ENCODE results near the gene PDE6A. TPM values are rescaled to one million over a fixed set of nuclear protein-coding genes. Genes with fewer than 3 reads are reported as not detected.

Gene PDE6A
- total RNA-seq, 2 experiments from 2014 or later: not detected

DNA sequence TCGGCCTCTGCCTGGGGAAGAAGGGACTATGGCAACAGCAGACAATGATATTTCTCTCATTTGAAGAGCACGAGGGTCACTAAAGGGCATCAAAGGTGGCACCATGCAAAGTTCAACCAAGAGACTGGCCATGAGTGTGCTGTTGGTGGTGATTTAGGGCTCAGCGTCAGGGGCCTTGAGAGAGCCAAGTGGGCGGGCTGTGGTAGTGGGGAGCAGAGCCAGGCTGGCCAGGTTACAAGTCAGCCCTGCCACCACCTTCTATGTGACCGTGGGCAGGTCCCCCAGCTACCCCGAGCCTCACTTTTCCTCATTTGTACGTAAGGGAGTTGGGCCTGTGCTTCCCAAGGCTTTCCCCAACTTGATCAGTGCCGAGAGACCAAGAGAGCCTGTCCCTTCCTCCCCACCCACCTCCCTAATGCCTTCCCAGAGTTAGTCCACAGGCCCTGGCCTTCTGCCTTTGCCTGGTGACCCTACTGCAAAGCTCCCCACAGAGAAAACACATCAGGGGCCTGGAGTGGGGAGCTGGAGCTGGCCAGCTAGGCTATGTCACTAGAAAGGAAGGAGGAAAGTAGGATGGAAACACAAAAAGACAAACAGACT lies 104.3 kb downstream of the PDE6A start:
- no peak for DNase-seq
- Mint-ChIP-seq H3K4me3 (no peak overlapping the region), H3K4me1 (ENCODE audit: low read depth) (no peaks in the 10 kb centered on the region), H3K9me3 (no peaks in the 10 kb centered on the region), H3K36me3 (ENCODE audit: low read depth) (peaks cover 16% of the 10 kb centered on the region), H3K27me3 (no peaks in the 10 kb centered on the region), H3K27ac (no peak overlapping the region)
- Histone ChIP-seq H3K36me3 (ENCODE audit: insufficient read depth, low read length) (peaks cover 4% of the 10 kb centered on the region), H3K4me1 (ENCODE audit: insufficient read depth, low read length) (no peaks in the 10 kb centered on the region), H3K27me3 (ENCODE audit: control insufficient read depth in 1 of 2, insufficient read depth in 2 of 2, low read length in 2 of 2) (no peaks in the 10 kb centered on the region), H3K27ac (ENCODE audit: low read depth in 1 of 2, low read length in 2 of 2) (no peak overlapping the region), H3K9me3 (ENCODE audit: control insufficient read depth in 1 of 2, insufficient read depth in 1 of 2, low read length in 2 of 2) (no peaks in the 10 kb centered on the region), H3K4me3 (ENCODE audit: low read length) (no peak overlapping the region)
- ChIA-PET CTCF (no interaction called here), POLR2A (no interaction called here)
- ATAC-seq (ENCODE audit: poor library complexity): no peak
- TF ChIP-seq, protein P1, sequence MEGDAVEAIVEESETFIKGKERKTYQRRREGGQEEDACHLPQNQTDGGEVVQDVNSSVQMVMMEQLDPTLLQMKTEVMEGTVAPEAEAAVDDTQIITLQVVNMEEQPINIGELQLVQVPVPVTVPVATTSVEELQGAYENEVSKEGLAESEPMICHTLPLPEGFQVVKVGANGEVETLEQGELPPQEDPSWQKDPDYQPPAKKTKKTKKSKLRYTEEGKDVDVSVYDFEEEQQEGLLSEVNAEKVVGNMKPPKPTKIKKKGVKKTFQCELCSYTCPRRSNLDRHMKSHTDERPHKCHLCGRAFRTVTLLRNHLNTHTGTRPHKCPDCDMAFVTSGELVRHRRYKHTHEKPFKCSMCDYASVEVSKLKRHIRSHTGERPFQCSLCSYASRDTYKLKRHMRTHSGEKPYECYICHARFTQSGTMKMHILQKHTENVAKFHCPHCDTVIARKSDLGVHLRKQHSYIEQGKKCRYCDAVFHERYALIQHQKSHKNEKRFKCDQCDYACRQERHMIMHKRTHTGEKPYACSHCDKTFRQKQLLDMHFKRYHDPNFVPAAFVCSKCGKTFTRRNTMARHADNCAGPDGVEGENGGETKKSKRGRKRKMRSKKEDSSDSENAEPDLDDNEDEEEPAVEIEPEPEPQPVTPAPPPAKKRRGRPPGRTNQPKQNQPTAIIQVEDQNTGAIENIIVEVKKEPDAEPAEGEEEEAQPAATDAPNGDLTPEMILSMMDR (IDR thresholded peaks at IDR 0.05): no peak
- intact Hi-C loops (cut with DNase I, micrococcal nuclease): no loop called here

DNA sequence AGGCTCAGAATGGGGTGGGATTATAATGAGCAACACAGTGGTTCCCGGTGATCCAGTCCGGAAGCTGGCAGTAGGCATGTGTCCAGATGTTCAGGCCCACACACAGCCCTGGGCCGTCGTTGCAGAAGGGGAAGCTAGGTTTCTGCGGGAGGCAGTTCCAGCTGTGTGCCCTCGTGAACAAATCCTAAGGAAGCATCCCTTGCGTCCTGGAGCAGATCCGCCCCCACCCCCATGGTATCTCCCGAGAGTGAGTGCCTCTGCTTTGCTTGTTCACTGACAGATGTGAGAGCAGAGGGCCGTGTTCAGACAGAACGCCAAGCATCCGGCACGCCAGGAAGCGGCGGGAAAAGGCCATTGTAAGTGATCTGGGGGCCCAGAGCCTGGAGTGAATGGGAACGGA lies 104.8 kb downstream of the PDE6A start:
- ChIA-PET POLR2A (no interaction called here), CTCF (no interaction called here)
- Mint-ChIP-seq H3K4me1 (ENCODE audit: low read depth) (no peaks in the 10 kb centered on the region), H3K4me3 (no peak overlapping the region), H3K36me3 (ENCODE audit: low read depth) (peaks cover 11% of the 10 kb centered on the region), H3K27ac (no peak overlapping the region), H3K27me3 (no peaks in the 10 kb centered on the region), H3K9me3 (no peaks in the 10 kb centered on the region)
- DNase-seq (no peak), ATAC-seq (ENCODE audit: poor library complexity) (no peak)
- intact Hi-C loops (cut with DNase I, micrococcal nuclease): no loop called here
- Histone ChIP-seq H3K4me1 (ENCODE audit: insufficient read depth, low read length) (no peaks in the 10 kb centered on the region), H3K4me3 (ENCODE audit: low read length) (no peak overlapping the region), H3K9me3 (ENCODE audit: control insufficient read depth in 1 of 2, insufficient read depth in 1 of 2, low read length in 2 of 2) (no peaks in the 10 kb centered on the region), H3K27me3 (ENCODE audit: control insufficient read depth in 1 of 2, insufficient read depth in 2 of 2, low read length in 2 of 2) (no peaks in the 10 kb centered on the region), H3K27ac (ENCODE audit: low read depth in 1 of 2, low read length in 2 of 2) (no peak overlapping the region), H3K36me3 (ENCODE audit: insufficient read depth, low read length) (no peaks in the 10 kb centered on the region)
- TF ChIP-seq, protein P1 (IDR thresholded peaks at IDR 0.05): no peak

DNA sequence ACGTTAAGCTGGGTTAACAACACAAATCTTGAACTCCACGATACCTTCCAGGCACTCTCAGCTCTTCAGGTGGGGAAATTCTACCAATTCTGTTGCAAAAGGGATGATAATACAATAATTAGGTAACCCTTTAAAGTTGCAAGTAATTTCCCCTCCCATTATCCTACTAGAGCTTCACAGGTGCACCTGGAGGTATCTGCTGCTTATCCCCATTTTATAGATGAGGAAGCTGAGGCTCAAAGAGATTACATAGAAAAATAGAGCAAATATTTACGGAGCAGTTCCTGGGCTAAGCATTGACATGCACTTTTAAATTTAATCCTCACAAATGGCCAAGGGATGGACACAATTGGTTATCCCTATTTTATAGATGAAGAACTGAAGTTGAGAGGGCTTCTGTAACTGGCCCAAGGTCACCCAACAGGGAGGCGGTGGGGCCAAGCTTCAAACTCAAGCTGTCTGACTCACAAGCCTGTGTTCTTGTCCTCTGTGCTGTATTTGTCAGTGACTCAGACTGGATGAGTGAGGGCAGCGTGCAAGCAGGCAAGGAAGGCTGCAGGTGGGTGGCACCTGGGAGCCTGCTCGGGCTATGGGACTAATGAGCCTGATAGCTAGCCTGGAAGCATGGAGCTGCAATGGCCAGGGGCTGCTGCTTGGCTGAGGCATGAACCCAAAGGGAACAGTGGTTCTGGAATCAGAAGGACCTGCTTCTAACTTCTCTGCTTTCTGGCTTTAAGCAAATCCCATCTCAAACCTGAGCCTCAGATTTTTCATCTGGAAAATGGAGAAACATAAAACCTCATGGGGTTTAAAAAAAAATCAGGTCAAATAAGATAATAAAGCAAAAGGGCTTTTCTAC lies 105.5 kb downstream of the PDE6A start:
- ATAC-seq (ENCODE audit: poor library complexity) (no peak), DNase-seq (no peak)
- Mint-ChIP-seq H3K27ac (no peak overlapping the region), H3K4me1 (ENCODE audit: low read depth) (no peaks in the 10 kb centered on the region), H3K27me3 (no peaks in the 10 kb centered on the region), H3K9me3 (no peaks in the 10 kb centered on the region), H3K36me3 (ENCODE audit: low read depth) (peaks cover 9% of the 10 kb centered on the region), H3K4me3 (no peak overlapping the region)
- Histone ChIP-seq H3K27ac (ENCODE audit: low read depth in 1 of 2, low read length in 2 of 2) (no peak overlapping the region), H3K9me3 (ENCODE audit: control insufficient read depth in 1 of 2, insufficient read depth in 1 of 2, low read length in 2 of 2) (no peaks in the 10 kb centered on the region), H3K27me3 (ENCODE audit: control insufficient read depth in 1 of 2, insufficient read depth in 2 of 2, low read length in 2 of 2) (no peaks in the 10 kb centered on the region), H3K4me1 (ENCODE audit: insufficient read depth, low read length) (no peaks in the 10 kb centered on the region), H3K4me3 (ENCODE audit: low read length) (no peak overlapping the region), H3K36me3 (ENCODE audit: insufficient read depth, low read length) (no peaks in the 10 kb centered on the region)
- CTCF ChIA-PET: interaction anchor here (1.5 to 2.1 kb wide), 3 partner anchors 9 to 152 kb away, joined by 3 to 8 read pairs (median 5); no protein-coding TSS in a partner anchor
- POLR2A ChIA-PET: no interaction called here
- intact Hi-C loops (cut with DNase I, micrococcal nuclease): no loop called here
- TF ChIP-seq, protein P1 (IDR thresholded peaks at IDR 0.05): no peak

Measured in CD4-positive, alpha-beta T cell (primary cell).